Peyer's patch (tissue), 4 donors: ENCODE measurements around the gene TEKT5.

Experiments used
- POLR2A ChIP-seq, 2 donors: fragments of 450-650 bp; IDR thresholded peaks; one replicate each; pipeline ENCODE4 v1.5.1; 2017; ENCODE audit warnings: antibody characterized with exemption in 2 of 2, mild to moderate bottlenecking in 2 of 2, moderate library complexity in 2 of 2
- TF ChIP-seq, protein P1 (sequence below), 6 experiments: fragments of 450-650 bp in 4 of 6; fragments of 200-600 bp in 2 of 6; sonication (generic) in 1 of 6; IDR thresholded peaks; one replicate each; pipeline ENCODE4 v1.5.1; 2017 to 2019; ENCODE audit warnings: antibody characterized with exemption in 6 of 6, mild to moderate bottlenecking in 3 of 6, moderate library complexity in 1 of 6

DNA sequence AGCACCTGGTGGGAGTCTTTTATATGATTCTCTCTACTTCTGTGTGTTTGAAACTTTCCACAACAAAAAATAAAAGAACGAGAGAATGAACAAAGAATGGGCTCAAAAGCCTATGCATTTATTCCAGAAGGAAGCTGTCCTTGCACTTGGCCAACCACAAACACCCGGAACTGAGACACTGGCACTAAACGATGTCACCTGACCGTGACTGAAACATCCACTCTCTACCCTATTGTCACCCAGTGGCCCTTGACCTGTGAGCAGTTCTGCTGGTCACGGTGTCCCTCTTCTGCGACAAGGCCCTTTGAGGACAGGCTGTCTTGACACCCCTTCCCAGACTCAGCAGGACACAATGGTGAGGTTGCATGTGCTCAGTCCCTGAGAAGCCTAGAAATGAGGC lies 56.6 kb downstream of the TEKT5 start:
- TF ChIP-seq, protein P1, sequence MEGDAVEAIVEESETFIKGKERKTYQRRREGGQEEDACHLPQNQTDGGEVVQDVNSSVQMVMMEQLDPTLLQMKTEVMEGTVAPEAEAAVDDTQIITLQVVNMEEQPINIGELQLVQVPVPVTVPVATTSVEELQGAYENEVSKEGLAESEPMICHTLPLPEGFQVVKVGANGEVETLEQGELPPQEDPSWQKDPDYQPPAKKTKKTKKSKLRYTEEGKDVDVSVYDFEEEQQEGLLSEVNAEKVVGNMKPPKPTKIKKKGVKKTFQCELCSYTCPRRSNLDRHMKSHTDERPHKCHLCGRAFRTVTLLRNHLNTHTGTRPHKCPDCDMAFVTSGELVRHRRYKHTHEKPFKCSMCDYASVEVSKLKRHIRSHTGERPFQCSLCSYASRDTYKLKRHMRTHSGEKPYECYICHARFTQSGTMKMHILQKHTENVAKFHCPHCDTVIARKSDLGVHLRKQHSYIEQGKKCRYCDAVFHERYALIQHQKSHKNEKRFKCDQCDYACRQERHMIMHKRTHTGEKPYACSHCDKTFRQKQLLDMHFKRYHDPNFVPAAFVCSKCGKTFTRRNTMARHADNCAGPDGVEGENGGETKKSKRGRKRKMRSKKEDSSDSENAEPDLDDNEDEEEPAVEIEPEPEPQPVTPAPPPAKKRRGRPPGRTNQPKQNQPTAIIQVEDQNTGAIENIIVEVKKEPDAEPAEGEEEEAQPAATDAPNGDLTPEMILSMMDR (IDR thresholded peaks at IDR 0.05): no peak
- TF ChIP-seq POLR2A (IDR thresholded peaks at IDR 0.05): no peak
